Stimulated activated CD4-positive, alpha-beta T cell treated with anti-CD3 and anti-CD28 coated beads, TNF-alpha, amount 100 ng/mL, for 48 hours (primary cell): ENCODE results near the gene MOB4.

ENCODE experiments used
- DNase-seq, 3 donors: peaks; one replicate each; pipeline ENCODE4 v3.0.0-alpha.2; 2020; ENCODE audit warnings: low read depth in 3 of 3

Gene MOB4

DNA sequence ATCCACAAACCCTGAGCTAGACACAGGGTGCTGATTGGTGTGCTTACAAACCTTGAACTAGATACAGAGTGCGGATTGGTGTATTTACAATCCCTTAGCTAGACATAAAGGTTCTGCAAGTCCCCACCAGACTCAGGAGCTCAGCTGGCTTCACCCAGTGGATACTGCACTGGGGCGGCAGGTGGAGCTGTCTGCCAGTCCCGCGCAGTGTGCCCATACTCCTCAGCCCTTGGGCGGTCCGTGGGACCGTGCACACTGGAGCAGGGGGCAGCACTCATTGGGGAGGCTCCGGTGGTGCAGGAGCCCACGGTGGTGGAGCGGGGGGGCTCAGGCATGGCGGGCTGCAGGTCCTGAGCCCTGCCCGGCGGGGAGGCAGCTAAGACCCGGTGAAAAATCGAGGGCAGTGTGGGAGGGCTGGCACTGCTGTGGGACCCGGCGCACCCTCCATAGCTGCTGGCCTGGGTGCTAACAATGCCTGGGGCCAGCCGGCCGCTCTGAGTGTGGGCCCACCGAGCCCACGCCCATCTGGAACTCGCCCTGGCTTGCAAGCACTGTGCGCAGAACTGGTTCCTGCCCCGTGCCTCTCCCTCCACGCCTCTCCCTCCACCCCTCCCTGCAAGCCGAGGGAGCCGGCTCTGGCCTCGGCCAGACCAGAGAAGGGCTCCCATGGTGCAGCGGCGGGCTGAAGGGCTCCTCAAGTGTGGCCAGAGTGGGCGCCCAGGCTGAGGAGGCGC is 75.6 kb downstream of the MOB4 start:
- no peak for DNase-seq

DNA sequence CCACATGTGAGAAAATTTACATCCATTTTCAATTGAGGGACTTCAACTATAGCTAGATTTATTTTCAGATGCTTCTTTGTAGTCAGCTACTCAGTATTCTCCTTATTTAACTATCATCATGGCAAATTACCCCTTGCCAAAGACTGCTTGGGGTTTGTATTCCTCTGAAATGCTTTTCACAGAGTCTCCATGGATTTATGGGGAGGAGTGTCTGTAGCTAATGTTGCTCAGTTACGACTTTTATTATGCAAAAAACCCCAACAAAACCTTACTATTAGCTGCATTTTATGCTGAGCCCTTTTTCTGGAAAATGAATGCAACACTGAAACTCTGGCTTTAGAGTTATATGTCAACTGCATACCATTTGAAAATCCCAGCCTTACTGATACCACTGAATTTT is 80.9 kb downstream of the MOB4 start:
- DNase-seq: no peak

DNA sequence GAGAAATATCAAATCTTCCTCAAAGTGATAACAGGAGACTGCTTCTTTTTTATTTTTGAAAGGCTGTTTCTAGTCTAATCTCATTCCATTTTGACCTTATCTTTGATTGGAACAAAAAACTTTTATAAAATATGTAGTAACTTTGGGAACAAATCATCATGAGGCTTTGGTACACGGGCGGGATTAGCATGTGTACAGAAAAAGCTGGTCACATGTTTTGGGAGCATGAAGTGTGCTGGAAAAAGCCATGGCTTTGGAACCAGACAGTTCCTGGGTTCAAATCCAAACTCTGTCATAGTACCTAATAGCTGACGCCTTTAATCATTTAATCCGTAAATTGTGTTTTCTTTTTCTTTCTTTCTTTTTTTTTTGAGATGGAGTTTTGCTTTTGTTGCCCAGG is 81.3 kb downstream of the MOB4 start:
- no peak for DNase-seq

DNA sequence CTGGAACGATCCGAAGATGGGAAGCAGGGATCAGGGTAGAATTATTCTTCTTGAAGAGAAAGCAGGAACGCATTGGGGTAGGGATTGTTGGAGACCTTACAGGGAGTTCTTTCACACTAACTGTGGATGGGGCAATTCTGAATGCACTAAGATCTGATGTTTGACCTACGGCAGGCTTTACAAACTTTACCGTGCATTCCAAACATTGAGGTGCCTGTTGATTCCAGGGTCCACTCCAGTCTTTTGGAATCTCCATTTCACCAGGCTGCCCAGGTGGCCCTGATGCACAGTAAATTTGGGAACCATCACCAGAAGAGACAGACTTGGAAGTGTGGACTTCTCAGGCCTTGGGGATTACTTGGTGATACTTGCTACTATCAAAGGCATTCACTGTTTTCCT is 82.6 kb downstream of the MOB4 start:
- DNase-seq: no peak

DNA sequence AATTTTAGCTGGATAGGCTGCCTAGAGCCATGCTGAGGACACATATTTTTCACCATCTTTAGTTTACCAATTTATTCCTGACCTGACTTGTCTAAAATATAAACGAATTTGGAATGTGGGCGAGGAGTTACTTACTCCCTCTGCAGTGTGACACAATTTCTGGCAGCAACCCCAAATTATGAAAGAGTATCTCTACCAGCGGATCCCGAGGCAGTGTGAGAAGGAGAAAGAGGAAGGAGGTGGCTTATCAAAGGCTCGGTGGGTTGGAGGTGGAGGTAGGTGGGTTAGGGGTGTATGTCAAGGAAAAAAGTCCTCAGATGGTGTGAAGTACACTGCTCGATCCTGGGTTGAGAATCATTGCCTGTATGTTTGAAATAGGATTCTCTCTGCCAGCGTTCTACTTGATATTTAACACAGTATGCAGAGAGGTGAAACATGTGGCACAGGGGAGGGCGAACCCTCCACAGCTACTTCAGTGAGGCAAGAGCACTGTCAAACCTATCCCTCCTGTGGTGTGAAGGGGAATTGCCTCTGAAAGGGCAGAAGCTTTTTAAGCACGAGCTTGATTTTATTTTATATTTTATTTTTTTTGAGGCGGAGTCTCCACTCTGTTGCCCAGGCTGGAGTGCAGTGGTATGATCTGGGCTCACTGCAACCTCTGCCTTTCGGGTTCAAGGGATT is 83.6 kb downstream of the MOB4 start:
- DNase-seq: peak in 1 of 3 donors; percentile 9

DNA sequence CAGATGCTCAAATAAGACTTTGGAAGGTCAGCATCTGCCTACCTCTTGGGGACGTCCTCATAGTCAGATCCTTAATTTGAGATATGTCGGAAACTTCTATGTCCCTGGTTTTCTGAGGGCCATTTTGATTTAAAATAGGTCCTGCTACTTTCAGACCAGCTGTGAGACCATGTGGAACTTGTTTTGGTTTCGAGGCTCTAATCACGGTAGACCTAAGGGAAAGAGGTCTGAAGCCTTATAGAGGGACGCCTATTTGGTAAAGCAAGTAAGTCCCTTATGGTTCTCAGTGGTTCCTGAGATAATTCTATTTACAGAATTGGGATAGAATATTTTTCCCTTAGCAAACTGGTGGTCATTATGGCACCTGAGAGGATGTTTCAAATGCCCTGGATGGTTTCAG is 84.4 kb downstream of the MOB4 start:
- DNase-seq: no peak

DNA sequence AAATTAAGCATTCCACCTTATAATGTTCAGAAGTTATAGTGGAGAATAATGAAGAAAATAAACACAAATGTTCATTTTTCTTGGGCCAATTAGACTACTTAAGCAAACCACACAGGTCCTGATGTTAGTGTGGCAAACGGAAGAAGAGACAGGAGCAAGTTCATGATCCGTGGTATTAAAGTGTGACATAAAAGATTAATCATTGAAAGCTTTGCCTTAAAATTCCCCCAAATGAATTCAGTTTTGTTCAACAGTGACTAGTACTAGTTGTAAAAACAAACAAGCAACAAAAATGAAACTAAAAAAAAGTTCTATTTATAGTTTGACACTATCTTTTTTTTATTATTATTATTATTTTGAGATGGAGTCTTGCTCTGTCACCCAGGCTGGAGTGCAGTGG is 85.9 kb downstream of the MOB4 start:
- DNase-seq: no peak
